ENCODE results near the gene MSH2.
A peak's percentile ranks its signal among the peaks of the same experiment; 100 is the strongest.
"Not testable (repeated sequence)": the region's sequence is repeated elsewhere in the genome, so short reads cannot be mapped to it uniquely, and the experiment has no call there.

The MSH2 gene

DNA sequence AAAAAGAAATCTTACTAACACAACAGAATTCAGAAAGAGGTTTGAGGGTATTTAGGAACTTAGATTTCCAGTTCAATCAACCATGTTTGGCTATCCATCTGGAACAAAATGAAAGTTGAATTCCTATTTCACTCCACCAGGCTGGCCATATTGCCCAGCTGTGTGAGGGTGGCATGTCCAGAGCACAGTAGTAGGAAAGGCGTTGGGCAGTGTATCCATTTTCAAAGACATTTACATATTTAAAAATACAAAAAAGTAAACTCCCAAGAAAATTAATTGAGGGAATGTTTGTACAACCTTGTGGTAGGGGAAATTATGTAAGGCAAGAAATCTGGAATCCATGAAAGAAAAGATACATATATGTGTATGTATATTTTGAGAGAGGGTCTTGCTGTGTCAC lies 21.5 kb upstream of the MSH2 start:
- H3K4me2 ChIP-seq (ENCODE audit: low read length) = no peak overlapping the region
- H3K27me3 ChIP-seq (ENCODE audit: control insufficient read depth, insufficient read depth, low read length) = peaks cover 17% of the 10 kb centered on the region
- H3K9me3 ChIP-seq (replicated peaks; ENCODE audit: low read length) = no peaks in the 10 kb centered on the region
- H3K4me1 ChIP-seq (ENCODE audit: control insufficient read depth, insufficient read depth, low read length) = no peaks in the 10 kb centered on the region
- H3K9ac ChIP-seq (ENCODE audit: low read depth, low read length) = no peak overlapping the region
- no peak overlapping the region for H3K4me3 ChIP-seq (ENCODE audit: low read length)
- no peaks in the 10 kb centered on the region for H3K36me3 ChIP-seq (ENCODE audit: insufficient read depth, low read length)

DNA sequence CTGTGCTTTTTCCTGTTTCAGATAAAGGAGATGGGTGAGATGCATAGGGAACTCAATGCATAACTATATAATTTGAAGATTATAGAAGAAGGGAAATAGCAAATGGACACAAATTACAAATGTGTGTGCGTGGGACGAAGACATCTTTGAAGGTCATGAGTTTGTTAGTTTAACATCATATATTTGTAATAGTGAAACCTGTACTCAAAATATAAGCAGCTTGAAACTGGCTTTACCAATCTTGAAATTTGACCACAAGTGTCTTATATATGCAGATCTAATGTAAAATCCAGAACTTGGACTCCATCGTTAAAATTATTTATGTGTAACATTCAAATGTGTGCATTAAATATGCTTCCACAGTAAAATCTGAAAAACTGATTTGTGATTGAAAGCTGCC lies 16.4 kb upstream of the MSH2 start:
- Histone ChIP-seq H3K4me3 (ENCODE audit: low read length) (no peak overlapping the region), H3K27me3 (ENCODE audit: control insufficient read depth, insufficient read depth, low read length) (peaks cover 34% of the 10 kb centered on the region), H3K9ac (ENCODE audit: low read depth, low read length) (no peak overlapping the region), H3K36me3 (ENCODE audit: insufficient read depth, low read length) (no peaks in the 10 kb centered on the region), H3K4me1 (ENCODE audit: control insufficient read depth, insufficient read depth, low read length) (no peaks in the 10 kb centered on the region), H3K4me2 (ENCODE audit: low read length) (no peak overlapping the region), H3K9me3 (replicated peaks; ENCODE audit: low read length) (no peaks in the 10 kb centered on the region)

DNA sequence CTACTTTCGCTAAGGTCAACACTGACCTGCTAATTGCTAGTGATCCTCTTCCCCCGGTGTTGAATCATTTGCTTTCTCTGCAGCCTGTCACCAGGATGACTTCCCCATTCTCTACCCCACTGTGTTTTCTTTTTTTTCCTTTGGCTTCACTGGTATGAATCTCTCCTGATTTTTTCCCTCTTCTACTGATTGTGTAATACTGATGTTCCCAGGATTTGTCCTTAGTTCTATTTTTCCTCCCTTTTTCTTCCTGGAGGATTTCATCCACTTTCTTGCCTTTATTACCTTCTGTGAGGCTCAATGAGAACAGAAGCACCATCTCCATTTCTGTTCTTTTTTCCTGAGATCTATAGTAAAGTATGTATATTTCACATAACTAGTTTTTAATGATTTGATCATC lies 14.1 kb upstream of the MSH2 start:
- H3K4me1 ChIP-seq (ENCODE audit: control insufficient read depth, insufficient read depth, low read length) = no peaks in the 10 kb centered on the region
- H3K4me2 ChIP-seq (ENCODE audit: low read length) = no peak overlapping the region
- H3K9me3 ChIP-seq (replicated peaks; ENCODE audit: low read length) = no peaks in the 10 kb centered on the region
- no peaks in the 10 kb centered on the region for H3K36me3 ChIP-seq (ENCODE audit: insufficient read depth, low read length)
- H3K4me3 ChIP-seq (ENCODE audit: low read length) = no peak overlapping the region
- no peak overlapping the region for H3K9ac ChIP-seq (ENCODE audit: low read depth, low read length)
- peaks cover 40% of the 10 kb centered on the region for H3K27me3 ChIP-seq (ENCODE audit: control insufficient read depth, insufficient read depth, low read length)

DNA sequence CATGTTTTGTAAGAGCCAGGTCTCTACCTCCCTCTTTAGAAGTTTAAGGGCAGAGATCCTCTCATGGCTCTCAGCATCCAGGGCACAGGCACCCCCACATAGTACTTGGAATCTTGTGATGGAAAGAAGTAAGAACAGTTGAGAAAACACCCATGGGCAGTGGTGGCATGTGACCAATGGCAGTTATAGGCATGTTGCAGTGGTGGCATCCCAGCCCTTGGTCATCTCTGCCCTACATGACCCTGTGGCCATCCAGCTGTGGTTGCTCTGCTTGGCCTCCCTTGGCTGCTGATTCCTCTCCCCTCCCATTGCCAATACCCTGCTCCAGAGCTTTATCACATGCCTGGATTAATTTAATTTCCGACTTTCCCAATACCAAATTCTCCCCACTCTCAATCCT lies 13.3 kb upstream of the MSH2 start:
- H3K9me3 ChIP-seq (replicated peaks; ENCODE audit: low read length) = no peaks in the 10 kb centered on the region
- no peak overlapping the region for H3K9ac ChIP-seq (ENCODE audit: low read depth, low read length)
- H3K4me1 ChIP-seq (ENCODE audit: control insufficient read depth, insufficient read depth, low read length) = no peaks in the 10 kb centered on the region
- no peak overlapping the region for H3K4me3 ChIP-seq (ENCODE audit: low read length)
- H3K27me3 ChIP-seq (ENCODE audit: control insufficient read depth, insufficient read depth, low read length) = peaks cover 40% of the 10 kb centered on the region
- no peak overlapping the region for H3K4me2 ChIP-seq (ENCODE audit: low read length)
- no peaks in the 10 kb centered on the region for H3K36me3 ChIP-seq (ENCODE audit: insufficient read depth, low read length)

DNA sequence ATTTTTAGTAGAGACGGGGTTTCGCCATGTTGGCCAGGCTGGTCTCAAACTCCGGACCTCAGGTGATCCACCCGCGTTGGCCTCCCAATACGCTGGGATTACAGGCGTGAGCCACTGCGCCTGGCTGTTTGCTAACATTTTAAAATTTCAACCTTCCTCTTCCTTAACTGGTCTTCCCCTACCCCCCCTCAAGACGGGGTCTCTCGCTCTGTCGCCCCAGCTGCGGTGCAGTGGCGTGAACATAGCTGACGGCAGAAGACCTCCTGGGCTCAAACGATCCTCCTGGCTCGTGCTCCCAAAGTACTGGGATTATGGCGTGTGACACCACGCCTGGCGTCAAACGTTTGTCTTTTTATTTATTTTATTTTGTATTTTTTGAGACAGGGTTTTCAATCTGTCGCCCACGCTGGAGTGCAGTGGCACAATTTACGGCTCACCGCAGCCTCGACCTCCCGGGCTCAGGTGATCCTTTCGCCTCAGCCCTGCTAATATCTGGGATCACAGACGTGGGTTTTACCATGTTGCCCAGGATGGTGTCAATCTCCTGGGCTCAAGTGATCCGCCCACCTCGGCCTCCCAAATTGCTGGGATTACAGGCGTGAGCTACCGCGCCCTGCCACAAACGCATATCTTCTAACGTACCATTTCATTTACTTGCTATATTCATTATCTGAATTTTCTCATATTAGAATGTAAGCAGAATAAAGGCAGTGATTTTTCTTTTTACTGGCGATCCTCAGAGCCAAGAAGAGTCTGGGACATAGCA lies 984 bp upstream of the MSH2 start:
- H3K27me3 ChIP-seq (ENCODE audit: control insufficient read depth, insufficient read depth, low read length) = no peaks in the 10 kb centered on the region
- H3K9ac ChIP-seq (ENCODE audit: low read depth, low read length) = peak overlapping the region; percentile 77
- H3K4me2 ChIP-seq (ENCODE audit: low read length) = peak overlapping the region; percentile 86
- peak overlapping the region; percentile 85 for H3K4me3 ChIP-seq (ENCODE audit: low read length)
- no peaks in the 10 kb centered on the region for H3K36me3 ChIP-seq (ENCODE audit: insufficient read depth, low read length)
- H3K4me1 ChIP-seq (ENCODE audit: control insufficient read depth, insufficient read depth, low read length) = peaks cover 16% of the 10 kb centered on the region
- no peaks in the 10 kb centered on the region for H3K9me3 ChIP-seq (replicated peaks; ENCODE audit: low read length)

DNA sequence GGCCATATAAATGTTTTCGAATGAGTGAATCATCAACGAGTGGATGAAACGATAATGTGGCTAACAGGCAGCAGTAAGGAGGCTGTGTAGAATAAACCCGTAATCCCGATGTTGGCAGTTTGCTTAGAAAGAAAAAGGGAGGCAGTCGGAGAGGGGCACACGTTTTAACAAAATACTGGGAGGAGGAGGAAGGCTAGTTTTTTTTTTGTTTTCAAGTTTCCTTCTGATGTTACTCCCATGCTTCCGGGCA lies 476 bp upstream of the MSH2 start:
- Histone ChIP-seq H3K4me1 (ENCODE audit: control insufficient read depth, insufficient read depth, low read length) (peaks cover 16% of the 10 kb centered on the region), H3K36me3 (ENCODE audit: insufficient read depth, low read length) (no peaks in the 10 kb centered on the region), H3K27me3 (ENCODE audit: control insufficient read depth, insufficient read depth, low read length) (no peaks in the 10 kb centered on the region), H3K9me3 (replicated peaks; ENCODE audit: low read length) (no peaks in the 10 kb centered on the region), H3K4me2 (ENCODE audit: low read length) (peak overlapping the region; percentile 86), H3K4me3 (ENCODE audit: low read length) (peak overlapping the region; percentile 85), H3K9ac (ENCODE audit: low read depth, low read length) (peak overlapping the region; percentile 77)

DNA sequence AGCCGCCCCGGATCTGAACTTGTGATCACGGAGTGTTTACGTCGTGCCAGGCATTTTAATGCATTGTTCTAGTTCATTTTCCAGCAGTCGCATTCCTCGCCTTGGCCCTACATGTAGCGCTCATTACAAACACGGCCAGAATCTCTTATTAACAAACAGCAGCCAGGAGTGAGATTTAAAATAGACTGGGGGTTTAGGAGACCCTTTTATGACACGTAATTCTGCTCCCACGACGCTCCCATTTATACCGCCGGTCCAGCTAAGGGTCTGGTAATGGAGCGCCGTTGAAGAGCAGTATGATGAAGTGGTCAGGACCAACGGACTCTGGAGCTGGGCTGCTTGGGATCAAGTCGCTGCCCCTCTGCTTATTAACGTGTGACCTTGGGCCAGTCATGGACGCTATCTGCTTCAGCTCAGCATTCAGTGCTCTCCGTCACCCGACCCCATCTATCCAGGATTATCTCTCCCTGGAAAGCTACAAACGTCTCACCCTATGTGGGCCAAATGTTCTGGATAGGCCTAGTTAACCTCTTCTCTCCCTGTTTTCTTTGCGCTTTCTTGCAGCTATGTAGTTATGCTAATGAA lies 745 bp downstream of the MSH2 start:
- H3K9ac ChIP-seq (ENCODE audit: low read depth, low read length) = peak overlapping the region; percentile 77
- no peaks in the 10 kb centered on the region for H3K36me3 ChIP-seq (ENCODE audit: insufficient read depth, low read length)
- peak overlapping the region; percentile 86 for H3K4me2 ChIP-seq (ENCODE audit: low read length)
- peaks cover 16% of the 10 kb centered on the region for H3K4me1 ChIP-seq (ENCODE audit: control insufficient read depth, insufficient read depth, low read length)
- H3K9me3 ChIP-seq (replicated peaks; ENCODE audit: low read length) = no peaks in the 10 kb centered on the region
- peak overlapping the region; percentile 85 for H3K4me3 ChIP-seq (ENCODE audit: low read length)
- no peaks in the 10 kb centered on the region for H3K27me3 ChIP-seq (ENCODE audit: control insufficient read depth, insufficient read depth, low read length)

DNA sequence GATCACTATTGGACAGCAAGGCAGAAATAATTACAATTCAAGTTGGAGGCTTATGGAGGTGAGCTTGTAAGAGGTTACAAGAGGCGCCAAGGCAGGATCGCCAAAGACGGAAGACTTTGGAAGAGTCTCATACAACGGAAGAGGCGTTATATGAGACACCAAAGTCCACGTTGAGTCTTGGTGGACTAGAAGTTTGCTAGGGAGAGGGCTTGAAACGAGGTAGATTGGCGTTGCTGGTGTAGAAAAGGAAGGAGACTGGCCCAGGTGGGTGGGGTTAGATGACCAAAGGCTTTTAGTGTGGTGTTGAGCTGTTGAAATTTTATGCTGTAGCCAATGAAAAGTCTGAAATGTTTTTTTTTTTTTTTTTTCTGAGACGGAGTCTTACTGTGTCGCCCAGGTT lies 1.4 kb downstream of the MSH2 start:
- H3K36me3 ChIP-seq (ENCODE audit: insufficient read depth, low read length) = no peaks in the 10 kb centered on the region
- no peak overlapping the region for H3K9ac ChIP-seq (ENCODE audit: low read depth, low read length)
- H3K9me3 ChIP-seq (replicated peaks; ENCODE audit: low read length) = no peaks in the 10 kb centered on the region
- H3K27me3 ChIP-seq (ENCODE audit: control insufficient read depth, insufficient read depth, low read length) = no peaks in the 10 kb centered on the region
- peaks cover 16% of the 10 kb centered on the region for H3K4me1 ChIP-seq (ENCODE audit: control insufficient read depth, insufficient read depth, low read length)
- peak overlapping the region; percentile 85 for H3K4me3 ChIP-seq (ENCODE audit: low read length)
- H3K4me2 ChIP-seq (ENCODE audit: low read length) = peak overlapping the region; percentile 86

DNA sequence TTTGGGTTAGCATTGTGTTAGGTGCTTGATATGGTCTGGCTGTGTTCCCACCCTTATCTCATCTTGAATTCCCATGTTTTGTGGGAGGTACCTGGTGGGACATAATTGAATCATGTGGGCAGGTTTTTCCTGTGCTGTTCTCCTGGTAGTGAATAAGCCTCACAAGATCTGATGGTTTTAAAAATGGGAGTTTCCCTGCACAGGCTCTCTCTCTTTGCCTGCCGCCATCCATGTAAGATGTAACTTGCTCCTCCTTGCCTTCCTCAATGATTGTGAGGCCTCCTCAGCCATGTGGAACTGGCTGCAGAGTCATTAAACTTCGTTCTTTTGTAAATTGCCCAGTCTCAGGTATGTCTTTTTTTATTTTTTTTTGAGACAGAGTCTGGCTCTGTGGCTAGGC lies 2.8 kb downstream of the MSH2 start:
- Histone ChIP-seq H3K27me3 (ENCODE audit: control insufficient read depth, insufficient read depth, low read length) (no peaks in the 10 kb centered on the region), H3K36me3 (ENCODE audit: insufficient read depth, low read length) (no peaks in the 10 kb centered on the region), H3K4me2 (ENCODE audit: low read length) (no peak overlapping the region), H3K4me1 (ENCODE audit: control insufficient read depth, insufficient read depth, low read length) (peaks cover 16% of the 10 kb centered on the region), H3K9ac (ENCODE audit: low read depth, low read length) (no peak overlapping the region), H3K9me3 (replicated peaks; ENCODE audit: low read length) (no peaks in the 10 kb centered on the region), H3K4me3 (ENCODE audit: low read length) (no peak overlapping the region)

DNA sequence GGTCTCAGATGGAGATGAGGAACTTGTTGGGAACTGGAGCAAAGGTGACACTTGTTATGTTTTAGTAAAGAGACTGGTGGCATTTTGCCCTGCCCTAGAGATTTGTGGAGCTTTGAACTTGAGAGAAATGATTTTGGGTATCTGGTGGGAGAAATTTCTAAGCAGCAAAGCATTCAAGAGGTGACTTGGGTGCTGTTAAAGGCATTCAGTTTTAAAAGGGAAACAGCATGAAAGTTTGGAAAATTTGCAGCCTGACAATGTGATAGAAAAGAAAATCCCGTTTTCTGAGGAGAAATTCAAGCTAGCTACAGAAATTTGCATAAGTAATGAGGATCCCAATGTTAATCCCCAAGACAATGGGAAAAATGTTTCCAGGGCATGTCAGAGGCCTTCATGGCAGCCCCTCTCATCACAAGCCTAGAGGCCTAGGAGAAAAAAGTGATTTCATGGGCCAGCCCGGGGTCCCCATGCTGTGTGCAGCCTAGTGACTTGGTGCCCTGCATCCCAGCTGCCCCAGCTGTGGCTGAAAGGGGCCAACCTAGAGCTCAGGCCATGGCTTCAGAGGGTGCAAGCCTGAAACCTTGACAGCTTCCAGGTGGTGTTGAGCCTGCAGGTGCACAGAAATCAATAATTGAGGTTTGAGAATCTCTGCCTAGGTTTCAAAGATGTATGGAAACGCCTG lies 3.8 kb downstream of the MSH2 start:
- peaks cover 16% of the 10 kb centered on the region for H3K4me1 ChIP-seq (ENCODE audit: control insufficient read depth, insufficient read depth, low read length)
- not testable (repeated sequence) for H3K9me3 ChIP-seq (replicated peaks; ENCODE audit: low read length); H3K4me2 ChIP-seq (ENCODE audit: low read length); H3K36me3 ChIP-seq (ENCODE audit: insufficient read depth, low read length); H3K4me3 ChIP-seq (ENCODE audit: low read length); H3K27me3 ChIP-seq (ENCODE audit: control insufficient read depth, insufficient read depth, low read length); H3K9ac ChIP-seq (ENCODE audit: low read depth, low read length)

DNA sequence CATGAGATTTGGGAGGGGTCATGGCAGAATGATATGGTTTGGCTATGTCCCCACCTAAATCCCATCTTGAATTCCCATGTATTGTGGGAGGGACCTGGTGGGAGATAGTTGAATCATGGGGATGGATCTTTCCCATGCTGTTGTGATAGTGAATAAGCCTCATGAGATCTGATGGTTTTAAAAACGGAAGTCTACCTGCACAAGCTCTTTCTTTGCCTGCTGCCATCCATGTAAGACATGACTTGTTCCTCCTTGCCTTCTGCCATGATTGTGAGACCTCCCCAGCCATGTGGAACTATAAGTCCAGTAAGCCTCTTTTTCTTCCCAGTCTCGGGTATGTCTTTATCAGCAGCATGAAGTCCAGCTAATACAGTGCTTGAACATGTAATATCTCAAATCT lies 5.0 kb downstream of the MSH2 start:
- not testable (repeated sequence) for H3K9me3 ChIP-seq (replicated peaks; ENCODE audit: low read length); H3K4me3 ChIP-seq (ENCODE audit: low read length); H3K9ac ChIP-seq (ENCODE audit: low read depth, low read length); H3K4me1 ChIP-seq (ENCODE audit: control insufficient read depth, insufficient read depth, low read length); H3K27me3 ChIP-seq (ENCODE audit: control insufficient read depth, insufficient read depth, low read length); H3K36me3 ChIP-seq (ENCODE audit: insufficient read depth, low read length); H3K4me2 ChIP-seq (ENCODE audit: low read length)

Data from skeletal muscle satellite cell (primary cell).